HFFc6 (cell line): ENCODE results near the gene DLG5. TPM values are rescaled to one million over a fixed set of nuclear protein-coding genes. Genes with fewer than 3 reads are reported as not detected.

Experiments used
- DNase-seq: peaks from one replicate; pipeline ENCODE4 v3.0.0-alpha.2; 2018
- H3K27ac Mint-ChIP-seq: 2 replicates; pipeline ENCODE4 v1.8.0; 2020; ENCODE audit warnings: mild to moderate bottlenecking, mixed read lengths
- H3K27me3 Mint-ChIP-seq: 2 replicates; pipeline ENCODE4 v1.8.0; 2021; ENCODE audit warnings: mild to moderate bottlenecking, moderate library complexity, mixed read lengths; ENCODE audit not compliant: insufficient read depth
- H3K36me3 Mint-ChIP-seq: 2 replicates; pipeline ENCODE4 v1.8.0; 2021; ENCODE audit warnings: low read depth, mixed read lengths
- H3K4me1 Mint-ChIP-seq: 2 replicates; pipeline ENCODE4 v1.8.0; 2020; ENCODE audit warnings: low read depth, mixed read lengths
- H3K4me3 Mint-ChIP-seq: 2 replicates; pipeline ENCODE4 v1.8.0; 2020; ENCODE audit warnings: mild to moderate bottlenecking, moderate library complexity, mixed read lengths
- H3K9me3 Mint-ChIP-seq: 2 replicates; pipeline ENCODE4 v1.8.0; 2020; ENCODE audit warnings: mild to moderate bottlenecking, mixed read lengths
- total RNA-seq, 6 experiments: library from RNA; stranded (reverse); fragmentation: NEBNext Ultra II Directional; extraction: Animal tissue kit (Norgen Biotek cat#: 25700); gene quantifications; 2 replicates in 1 of 6; 3 replicates in 5 of 6; pipeline ENCODE4 v1.2.3, GENCODE V29; 2021
- TF ChIP-seq, protein P1 (sequence below): fragments of 200-600 bp; sonication (generic); IDR thresholded peaks from 2 replicates; pipeline ENCODE4 v1.5.0; 2021; ENCODE audit warnings: antibody characterized with exemption, mild to moderate bottlenecking

Gene DLG5
- total RNA-seq, 6 experiments from 2014 or later = 48.2 to 52.9 (median 49.7) TPM

DNA sequence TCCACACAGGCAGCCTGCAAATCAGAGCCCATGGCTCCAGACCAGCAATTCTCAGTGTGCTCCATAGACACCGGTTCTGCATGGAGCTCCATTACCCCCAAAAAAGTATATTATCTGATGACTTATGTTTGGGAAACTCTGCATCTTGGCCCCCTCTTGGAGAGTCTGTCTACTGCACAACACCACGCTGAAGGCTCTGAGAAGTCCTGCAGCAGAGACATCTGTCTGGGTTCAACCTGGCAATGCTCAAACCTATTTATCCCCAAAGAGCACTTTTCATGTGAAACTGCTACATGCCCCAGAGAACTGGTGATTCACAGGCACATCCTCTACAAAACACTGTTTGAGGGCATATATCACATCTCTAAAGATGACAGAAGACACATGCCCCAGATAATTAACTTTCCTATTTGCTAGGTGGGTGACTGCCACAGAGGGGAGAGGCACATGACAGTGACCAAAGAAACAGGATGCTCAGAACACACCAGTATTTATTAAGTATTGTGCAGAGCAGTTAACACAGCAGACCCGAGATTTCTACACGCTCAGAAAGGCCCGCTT, 83.8 kb downstream of the DLG5 start:
- Mint-ChIP-seq H3K27ac (no peak overlapping the region; the same call in 1 of the 2 replicates), H3K4me1 (peaks cover 38% of the 10 kb centered on the region), H3K4me3 (no peak overlapping the region), H3K9me3 (no peaks in the 10 kb centered on the region), H3K27me3 (no peaks in the 10 kb centered on the region; the same call in 1 of the 2 replicates), H3K36me3 (peaks cover 13% of the 10 kb centered on the region; the same call in 1 of the 2 replicates)
- TF ChIP-seq, protein P1, sequence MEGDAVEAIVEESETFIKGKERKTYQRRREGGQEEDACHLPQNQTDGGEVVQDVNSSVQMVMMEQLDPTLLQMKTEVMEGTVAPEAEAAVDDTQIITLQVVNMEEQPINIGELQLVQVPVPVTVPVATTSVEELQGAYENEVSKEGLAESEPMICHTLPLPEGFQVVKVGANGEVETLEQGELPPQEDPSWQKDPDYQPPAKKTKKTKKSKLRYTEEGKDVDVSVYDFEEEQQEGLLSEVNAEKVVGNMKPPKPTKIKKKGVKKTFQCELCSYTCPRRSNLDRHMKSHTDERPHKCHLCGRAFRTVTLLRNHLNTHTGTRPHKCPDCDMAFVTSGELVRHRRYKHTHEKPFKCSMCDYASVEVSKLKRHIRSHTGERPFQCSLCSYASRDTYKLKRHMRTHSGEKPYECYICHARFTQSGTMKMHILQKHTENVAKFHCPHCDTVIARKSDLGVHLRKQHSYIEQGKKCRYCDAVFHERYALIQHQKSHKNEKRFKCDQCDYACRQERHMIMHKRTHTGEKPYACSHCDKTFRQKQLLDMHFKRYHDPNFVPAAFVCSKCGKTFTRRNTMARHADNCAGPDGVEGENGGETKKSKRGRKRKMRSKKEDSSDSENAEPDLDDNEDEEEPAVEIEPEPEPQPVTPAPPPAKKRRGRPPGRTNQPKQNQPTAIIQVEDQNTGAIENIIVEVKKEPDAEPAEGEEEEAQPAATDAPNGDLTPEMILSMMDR = no peak
- no peak for DNase-seq

DNA sequence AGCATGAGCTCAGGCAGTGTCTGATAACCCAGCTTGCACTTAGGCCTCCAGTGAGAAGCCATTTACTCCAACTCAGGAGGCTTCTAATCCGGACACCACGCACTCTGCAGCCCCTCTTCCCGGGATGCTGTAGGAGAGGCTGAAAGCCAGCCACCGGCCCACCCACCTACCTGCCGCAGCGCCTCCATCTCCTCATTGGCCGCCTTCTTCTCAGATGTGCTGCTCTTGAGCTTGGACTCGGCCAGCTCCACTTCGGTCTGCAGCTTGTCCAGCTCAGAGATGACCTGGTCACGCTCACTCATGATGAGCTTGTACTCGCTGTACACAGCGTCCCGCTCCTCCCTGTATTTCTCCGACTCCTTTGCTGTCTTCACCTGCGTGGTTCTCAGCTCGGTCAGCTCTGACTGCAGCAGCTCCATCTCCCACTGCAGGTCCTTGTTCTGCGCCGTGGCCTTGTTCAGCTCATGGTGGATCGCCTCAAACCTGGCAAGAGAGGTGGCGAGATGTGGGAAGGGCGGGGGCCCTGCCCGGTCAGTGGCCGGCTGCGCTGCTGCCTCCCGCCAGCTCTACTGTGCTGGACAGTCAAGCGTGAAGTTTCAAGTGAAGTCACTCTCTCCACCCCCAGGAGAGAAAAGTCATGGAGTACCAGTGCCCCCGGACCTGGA, 84.7 kb downstream of the DLG5 start:
- Mint-ChIP-seq H3K4me3 (no peak overlapping the region), H3K27ac (no peak overlapping the region), H3K4me1 (peaks cover 29% of the 10 kb centered on the region), H3K27me3 (no peaks in the 10 kb centered on the region; the same call in 1 of the 2 replicates), H3K9me3 (no peaks in the 10 kb centered on the region), H3K36me3 (peaks cover 13% of the 10 kb centered on the region; the same call in 1 of the 2 replicates)
- TF ChIP-seq, protein P1 = no peak
- no peak for DNase-seq

DNA sequence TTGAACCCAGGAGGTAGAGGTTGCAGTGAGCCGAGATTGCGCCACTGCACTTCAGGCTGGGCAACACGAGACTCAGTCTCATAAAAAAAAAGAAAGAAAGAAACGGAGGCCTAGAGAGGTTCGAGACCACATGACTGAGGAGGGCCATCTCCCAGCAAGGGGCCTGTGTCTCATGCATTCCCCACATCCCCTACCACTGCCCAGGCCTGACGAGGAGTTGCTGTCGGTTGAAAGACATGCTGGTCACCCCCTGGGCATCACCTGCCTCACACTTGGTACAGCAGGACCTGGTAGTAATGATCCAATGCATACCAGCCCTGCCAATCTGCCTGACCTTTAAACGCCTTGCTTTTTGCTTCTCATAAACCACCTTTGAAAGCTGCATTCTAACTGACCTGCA, 85.9 kb downstream of the DLG5 start:
- Mint-ChIP-seq H3K36me3 (peaks cover 13% of the 10 kb centered on the region; the same call in 1 of the 2 replicates), H3K9me3 (no peaks in the 10 kb centered on the region), H3K4me1 (peaks cover 28% of the 10 kb centered on the region), H3K27ac (no peak overlapping the region), H3K4me3 (no peak overlapping the region), H3K27me3 (no peaks in the 10 kb centered on the region; the same call in 1 of the 2 replicates)
- DNase-seq = no peak
- TF ChIP-seq, protein P1 = no peak

DNA sequence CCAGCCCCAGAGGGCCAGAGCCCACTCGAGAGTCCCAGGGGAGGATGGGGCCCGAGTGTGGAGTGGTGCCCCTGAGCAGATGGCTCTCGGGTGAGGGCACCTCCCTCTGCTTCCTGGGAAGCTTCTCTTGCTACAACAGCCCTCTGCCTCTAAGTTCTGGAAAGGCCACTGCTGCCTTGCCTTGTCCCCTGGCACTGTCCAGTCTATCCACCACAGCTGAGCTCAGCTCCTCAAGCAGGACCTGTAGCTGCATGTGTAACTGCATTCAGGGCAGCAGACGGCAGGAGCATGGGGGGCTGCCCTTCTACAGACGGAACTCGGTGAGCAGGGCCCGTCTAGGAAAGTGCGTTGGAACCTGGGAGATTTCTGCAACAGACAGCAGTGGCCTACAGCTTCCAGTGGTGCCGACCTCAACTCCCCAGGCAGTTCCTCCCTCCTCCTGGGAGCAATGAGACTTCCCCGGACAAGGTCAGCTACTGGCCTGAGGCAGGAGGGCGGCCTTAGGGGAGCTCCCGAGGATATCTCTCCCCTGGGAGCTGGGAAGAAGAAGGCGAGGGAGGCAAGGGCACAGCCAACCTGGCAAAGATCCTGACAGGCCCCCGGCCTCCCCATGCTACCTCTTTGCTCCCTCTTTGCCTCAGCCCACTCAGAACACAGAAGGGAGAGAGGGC, 88.5 kb downstream of the DLG5 start:
- H3K4me3 Mint-ChIP-seq = no peak overlapping the region
- TF ChIP-seq, protein P1 = no peak
- H3K4me1 Mint-ChIP-seq = peaks cover 18% of the 10 kb centered on the region
- H3K9me3 Mint-ChIP-seq = no peaks in the 10 kb centered on the region
- no peaks in the 10 kb centered on the region; the same call in 1 of the 2 replicates for H3K27me3 Mint-ChIP-seq
- no peak for DNase-seq
- H3K36me3 Mint-ChIP-seq = peaks cover 21% of the 10 kb centered on the region
- peak overlapping the region; percentile 13; the same call in 1 of the 2 replicates for H3K27ac Mint-ChIP-seq

DNA sequence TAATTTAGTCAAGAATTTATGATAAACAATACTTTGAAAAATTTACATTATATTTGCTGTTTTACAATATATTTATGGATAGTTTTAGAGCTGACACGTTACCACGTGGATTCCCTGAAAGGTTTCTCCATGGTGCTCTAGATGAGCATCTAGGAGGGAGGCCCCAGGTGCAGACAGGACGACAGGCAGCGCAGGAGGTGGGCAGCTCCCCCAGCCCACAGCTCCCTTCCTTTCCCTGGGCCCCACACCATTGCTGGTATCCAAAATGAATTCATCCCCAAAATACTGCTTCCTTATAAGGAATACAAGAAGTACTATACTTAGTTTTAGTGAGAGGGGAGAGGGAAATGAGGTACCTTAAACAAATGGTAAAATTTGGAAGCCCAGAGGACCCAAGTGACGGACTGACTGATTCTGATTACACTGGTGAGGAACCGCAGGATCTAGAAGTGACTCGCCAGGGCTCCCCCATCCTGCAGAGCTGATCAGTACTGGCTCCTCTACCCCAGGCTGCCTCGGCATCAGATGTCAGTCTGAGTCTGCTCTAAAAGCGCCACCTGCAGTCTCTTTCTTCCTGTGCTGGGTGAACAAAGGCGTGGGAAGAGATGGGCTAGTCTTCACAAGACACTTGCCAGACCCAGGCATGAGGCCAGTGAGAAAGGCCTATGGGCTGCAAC, 89.2 kb downstream of the DLG5 start:
- H3K36me3 Mint-ChIP-seq = peaks cover 15% of the 10 kb centered on the region
- TF ChIP-seq, protein P1 = no peak; the same call in 1 of the 2 replicates
- H3K27ac Mint-ChIP-seq = peak overlapping the region; percentile 13; the same call in 1 of the 2 replicates
- H3K9me3 Mint-ChIP-seq = no peaks in the 10 kb centered on the region
- H3K4me1 Mint-ChIP-seq = peaks cover 18% of the 10 kb centered on the region
- H3K27me3 Mint-ChIP-seq = no peaks in the 10 kb centered on the region; the same call in 1 of the 2 replicates
- no peak overlapping the region for H3K4me3 Mint-ChIP-seq
- peak; percentile 48 for DNase-seq
